HG02970 (cell line): ENCODE data around the gene CDC42SE2.

Experiments used
- ATAC-seq: cut with Tn5 transposase; IDR thresholded peaks from one replicate; pipeline ENCODE4 v1.9.1; 2021; ENCODE audit warnings: mild to moderate bottlenecking, moderate library complexity, moderate number of reproducible peaks; ENCODE audit not compliant: unreplicated experiment, low FRiP score

CDC42SE2 gene

DNA sequence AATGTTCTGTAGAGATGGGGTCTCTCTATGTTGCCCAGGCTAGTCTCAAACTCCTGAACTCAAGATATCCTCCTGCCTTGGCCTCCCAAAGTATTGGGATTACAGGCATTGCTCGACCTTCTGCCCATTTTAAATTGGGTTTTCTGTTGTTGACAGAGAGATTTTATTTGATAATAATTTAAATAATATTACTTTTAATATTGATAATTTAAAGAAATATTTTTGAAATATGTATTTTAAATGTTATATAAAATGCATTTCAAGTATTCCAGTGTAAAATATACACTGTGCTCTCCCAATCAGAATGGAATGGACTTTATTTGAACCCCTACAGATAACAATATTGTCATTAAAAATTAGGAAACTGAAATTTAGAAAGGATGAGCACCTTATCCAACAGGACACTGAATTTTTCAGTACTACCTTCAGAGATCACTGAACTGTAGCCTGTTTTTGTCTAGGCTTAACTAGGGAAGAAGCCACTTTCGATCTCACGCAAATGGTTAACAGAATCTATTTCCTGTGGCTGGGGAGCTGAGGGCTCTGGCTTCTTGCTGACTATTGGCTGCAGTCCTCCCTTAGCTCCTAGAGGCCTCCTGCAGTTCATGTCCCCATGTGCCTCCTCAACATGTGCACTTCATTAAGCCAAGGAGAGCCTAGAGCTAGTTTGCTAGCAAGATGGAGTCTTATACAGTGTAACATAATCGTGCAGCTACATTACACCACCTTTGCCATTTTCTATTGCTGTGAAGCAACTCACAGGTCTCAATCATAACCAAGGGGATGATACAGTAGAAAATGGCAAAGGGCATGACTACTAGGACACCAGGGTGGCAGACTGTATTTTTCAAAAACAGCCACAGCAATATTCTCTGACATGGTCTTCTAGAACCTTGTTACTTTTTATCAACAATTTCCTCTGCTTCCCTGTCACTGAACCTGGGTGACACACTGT is 150.0 kb downstream of the CDC42SE2 start:
- ATAC-seq = peak; percentile 56

DNA sequence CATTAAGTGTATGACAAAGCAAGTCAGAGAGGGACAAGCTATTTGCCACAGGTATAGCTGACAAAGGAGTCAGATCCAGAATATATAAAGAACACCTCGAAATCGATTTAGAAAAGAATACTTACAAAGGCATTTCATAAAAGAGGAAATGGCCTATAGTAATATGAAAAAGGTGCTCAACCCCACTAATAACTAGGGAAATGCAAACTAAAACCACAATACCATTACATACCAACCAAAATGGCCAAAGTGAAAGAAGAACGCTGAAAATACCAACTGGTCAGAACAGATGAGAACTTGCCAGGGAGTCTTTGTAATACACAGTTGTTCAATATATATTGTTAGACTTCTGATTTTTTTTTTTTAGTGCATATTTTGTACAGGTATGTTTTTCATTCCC is 152.9 kb downstream of the CDC42SE2 start:
- ATAC-seq = peak; percentile 68

DNA sequence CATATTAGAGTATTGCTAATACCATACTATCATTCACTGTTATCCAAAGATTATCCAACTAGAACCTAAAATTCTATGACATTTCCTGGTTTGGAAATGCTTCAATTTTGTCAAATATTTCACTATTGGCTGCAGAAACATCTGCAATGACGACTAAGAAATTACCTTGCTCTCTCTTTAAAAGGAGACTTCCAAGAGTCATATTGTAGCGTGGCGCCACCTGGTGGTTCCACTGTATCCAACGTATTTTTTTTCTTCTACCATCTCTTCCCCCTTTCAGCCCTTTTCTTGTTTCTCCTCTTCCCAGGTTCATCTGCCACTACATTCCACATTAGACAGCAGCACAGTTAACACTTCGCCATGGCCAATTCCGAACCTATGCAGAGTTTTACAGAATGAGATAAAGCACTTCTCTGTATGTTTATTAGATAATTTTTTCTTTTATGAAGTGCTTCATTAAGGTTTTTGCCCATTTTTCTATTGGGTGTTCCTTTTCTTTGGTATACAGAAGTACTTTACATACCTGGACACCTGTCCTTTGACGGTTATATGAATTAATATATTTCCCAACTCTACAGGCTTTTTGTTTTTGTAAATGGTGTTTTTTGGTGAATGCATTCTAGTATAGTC is 153.5 kb downstream of the CDC42SE2 start:
- ATAC-seq = no peak

DNA sequence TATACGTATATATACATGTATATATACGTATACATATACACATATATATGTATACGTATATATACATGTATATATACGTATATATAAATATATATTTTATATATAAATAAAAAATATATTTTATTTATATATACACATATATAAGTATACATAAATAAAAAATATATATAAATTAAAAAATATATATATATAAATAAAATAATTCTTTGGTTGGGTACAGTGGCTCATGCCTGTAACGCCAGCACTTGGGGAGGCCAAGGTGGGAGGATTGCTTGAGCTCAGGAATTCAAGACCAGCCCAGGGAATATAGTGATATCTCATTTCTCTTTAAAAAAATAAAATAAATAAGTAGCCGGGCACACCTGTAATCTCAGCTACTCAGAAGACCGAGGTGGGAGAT is 155.0 kb downstream of the CDC42SE2 start:
- ATAC-seq = no peak

DNA sequence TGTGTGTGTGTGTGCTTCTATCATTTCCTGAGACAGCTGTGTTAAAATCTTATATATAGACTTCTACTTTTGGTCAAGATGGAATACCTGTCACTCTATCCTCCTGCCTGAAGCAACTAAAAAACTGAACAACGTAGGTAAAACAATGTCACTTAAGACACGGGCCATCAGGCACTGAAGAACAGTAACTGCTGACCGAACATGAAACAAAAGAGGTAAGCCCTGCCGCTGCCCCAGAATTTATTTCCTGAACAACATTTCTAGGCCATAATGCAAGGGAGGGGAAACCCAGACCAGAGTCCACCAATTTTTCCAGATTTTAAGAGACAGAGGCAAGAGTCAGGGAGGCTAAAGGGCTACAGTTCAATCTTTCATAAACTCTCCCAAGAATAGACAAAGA is 156.0 kb downstream of the CDC42SE2 start:
- no peak for ATAC-seq

DNA sequence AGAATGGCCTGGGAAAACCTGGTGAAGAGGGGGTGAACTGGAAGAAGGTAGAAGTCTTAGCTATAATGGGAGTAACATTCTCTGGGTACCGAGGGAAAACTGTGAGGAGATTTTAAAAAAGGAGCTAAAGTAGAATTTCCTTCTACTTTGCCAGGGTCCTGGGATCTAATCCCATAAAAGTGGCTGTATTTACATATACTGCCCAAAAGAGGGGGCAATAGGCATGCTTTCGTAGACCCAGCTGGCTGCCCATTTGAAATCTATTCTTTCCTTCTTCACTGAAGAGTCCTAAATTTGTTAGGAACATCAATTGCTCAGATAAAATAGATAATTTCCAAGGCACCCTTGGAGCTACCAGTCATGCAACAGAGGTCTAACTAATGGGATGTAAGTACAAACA is 159.2 kb downstream of the CDC42SE2 start:
- ATAC-seq = no peak

DNA sequence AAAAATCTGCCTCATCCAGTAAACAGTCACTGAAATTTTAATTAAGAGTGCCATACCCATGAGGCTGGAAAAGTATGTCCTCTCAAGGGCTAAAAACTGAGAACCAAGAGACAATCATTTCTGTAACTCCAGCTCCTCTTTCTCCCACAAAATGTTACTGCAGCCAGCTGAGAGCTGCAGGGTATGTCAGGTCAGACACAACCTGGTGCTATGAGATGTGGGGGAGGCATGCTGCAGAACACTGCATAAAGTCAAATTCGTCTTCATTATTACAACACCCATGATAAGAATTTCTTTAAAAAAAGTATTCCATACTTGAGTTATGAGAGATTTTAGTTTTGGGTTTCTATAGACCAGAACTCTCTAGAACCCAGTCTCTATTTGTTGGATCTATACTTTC is 162.2 kb downstream of the CDC42SE2 start:
- ATAC-seq = no peak

DNA sequence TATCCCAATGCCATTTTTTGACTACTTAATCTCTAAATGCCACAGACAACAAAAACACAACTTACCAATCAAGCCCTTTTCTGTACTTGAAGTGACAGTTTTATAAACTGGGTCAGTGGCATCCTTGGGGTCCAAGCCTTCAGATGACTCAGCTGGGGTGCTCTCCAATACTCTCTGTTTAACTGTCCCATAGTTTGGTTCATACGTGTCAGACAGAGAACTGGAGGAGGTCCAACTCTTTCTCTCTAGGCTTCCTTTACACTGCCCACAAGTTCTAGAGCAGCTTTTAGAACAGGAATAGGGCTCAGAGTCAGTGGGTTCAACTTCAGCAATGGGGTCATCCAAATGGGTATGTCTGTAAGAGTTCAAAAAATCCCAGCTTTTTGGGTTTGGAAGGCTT is 166.9 kb downstream of the CDC42SE2 start:
- ATAC-seq = no peak

DNA sequence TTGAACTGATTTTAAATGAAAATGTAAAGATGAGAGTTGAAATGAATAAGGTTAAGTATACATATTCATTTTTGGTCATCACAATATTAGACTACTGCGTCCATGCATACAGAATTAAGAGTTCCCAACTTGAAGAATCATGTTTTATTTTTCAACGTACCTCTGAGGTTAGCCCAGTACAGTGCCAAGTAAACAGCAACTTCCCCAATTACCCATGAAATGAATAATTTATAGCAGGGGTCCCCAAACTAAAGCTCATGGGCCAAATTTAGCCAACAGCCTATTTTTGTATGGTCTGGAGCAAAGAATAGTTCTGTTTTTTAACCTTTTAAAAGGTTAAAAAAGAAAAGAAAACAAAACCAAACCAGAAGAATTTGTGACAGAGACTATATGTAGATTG is 167.9 kb downstream of the CDC42SE2 start:
- ATAC-seq = no peak

DNA sequence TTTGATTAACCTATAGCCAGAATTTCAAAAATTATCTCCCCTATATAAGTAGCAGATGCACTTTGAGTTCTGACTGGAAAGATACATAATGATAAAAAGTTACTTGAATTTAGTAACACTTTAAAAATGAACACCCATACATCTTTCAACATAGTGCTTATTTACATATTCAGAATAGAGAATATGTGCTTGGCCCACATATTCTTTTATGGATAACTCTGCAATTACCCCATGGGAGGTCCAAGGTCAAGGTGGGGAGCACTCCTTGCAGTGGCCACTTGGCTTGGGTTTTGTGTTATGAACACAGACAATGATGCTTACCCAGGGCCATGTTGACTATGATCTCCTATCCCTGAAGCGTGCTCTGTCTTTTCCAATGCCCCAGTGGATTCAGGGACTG is 169.3 kb downstream of the CDC42SE2 start:
- ATAC-seq = no peak

DNA sequence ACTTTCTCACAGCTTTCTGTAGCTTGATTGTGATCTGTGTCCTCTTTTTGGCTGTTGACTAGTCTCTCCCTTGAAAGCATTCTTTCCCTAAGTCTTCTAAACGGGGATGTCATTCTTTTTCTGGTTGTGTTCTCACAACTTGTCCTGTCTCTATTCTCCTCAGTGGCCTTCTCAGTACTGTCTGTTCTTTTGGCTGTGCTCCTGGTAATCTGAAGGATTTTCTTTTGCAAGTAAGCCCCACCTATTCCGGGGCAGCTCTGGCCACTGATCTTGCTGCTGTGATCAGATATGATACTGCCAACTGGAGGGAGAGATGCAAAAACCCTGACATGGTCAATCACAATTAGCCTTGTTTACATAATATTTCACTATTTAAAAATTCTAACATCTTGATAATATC is 172.2 kb downstream of the CDC42SE2 start:
- ATAC-seq = no peak

DNA sequence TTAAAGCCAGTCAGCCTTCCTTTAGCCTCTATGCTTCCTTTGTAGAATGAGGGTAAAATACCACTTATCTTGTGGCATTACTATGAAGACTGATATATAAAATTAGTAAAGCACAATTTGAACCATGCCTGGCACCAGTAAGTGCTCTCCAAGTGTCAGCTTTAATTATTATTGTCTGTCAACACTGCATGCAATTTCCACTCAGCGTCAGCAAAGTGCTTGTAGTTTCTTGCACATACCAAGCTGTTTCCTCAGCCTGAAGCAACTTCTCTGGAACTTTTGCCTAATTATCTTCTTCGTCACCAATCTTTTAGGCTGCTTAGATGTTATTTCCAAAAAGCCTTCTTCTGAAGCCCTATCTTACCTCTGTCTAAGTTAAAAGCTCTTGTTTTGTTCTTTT is 177.3 kb downstream of the CDC42SE2 start:
- ATAC-seq = no peak
